ENCODE data around the gene OMA1. TPM values are rescaled to one million over a fixed set of nuclear protein-coding genes. Genes with fewer than 3 reads are reported as not detected.

OMA1 gene
- polyA plus RNA-seq, 2 of the 4 experiments (the other 2 are of a cell fraction) = 11.7 to 18.0 TPM

DNA sequence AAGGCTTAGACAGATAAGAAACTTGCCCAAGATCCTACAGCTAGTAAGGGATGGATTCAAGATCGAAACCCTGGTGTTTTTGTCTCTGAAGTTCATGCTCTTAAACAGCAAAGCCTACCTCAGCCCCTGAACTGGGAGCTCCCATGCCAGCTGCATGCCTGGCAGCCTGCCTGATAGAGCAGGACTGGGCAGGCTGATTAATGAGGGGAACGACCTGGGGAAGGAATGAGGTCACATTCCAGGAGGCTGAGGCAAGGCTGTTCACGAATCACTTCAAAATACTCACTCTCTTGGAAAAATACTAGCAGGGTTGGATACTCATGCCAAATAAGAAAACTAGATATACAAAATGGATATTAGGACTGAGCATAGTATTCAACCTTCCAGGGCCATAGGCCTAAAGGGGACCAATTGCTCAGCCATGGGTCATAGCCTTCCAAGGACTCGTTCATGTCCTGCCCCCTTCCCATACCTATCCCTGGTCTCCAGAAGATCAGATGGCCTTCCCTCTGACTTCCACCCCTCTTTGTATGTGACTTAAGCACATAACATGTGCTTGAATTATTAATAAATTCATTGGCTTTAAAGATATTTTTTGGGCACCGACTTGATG lies 46.1 kb upstream of the OMA1 start:
- Histone ChIP-seq H3K27ac (peak overlapping the region; percentile 48 to 71; a peak in 4 of 6 replicates), H3K4me1 (peaks cover 13% of the 10 kb centered on the region; the same call in 2 of the 3 replicates), H3K9me3 (no peaks in the 10 kb centered on the region), H3K4me2 (peak overlapping the region; percentile 59), H3K4me3 (no peak overlapping the region)
- WGBS (ENCODE audit: missing lambda C conversion rate) = 10% methylated on average over 5 of the region's 5 CpGs
- POLR2A ChIA-PET = no interaction called here
- TF ChIP-seq SREBF2 (IDR thresholded peaks at IDR 0.05) (no peak), CHD4 (IDR thresholded peaks at IDR 0.05; ENCODE audit: borderline replicate concordance) (no peak), KDM1A (IDR thresholded peaks at IDR 0.05; ENCODE audit: low read depth) (no peak), HOXB5 (CRISPR knock-in tag; IDR thresholded peaks at IDR 0.05) (peak; percentile 80), FOSL2 (IDR thresholded peaks at IDR 0.05) (no peak), FOSL2 (CRISPR knock-in tag; IDR thresholded peaks at IDR 0.05) (no peak), TP53 (CRISPR knock-in tag; IDR thresholded peaks at IDR 0.05) (no peak), RARB (CRISPR knock-in tag; IDR thresholded peaks at IDR 0.05) (no peak), EHF (CRISPR knock-in tag; IDR thresholded peaks at IDR 0.05) (no peak)
- FAIRE-seq (no peak), ATAC-seq (peak; percentile 83 to 87; a peak in 4 of 6 replicates), DNase-seq (ENCODE audit: low read depth in 1 of 2, low spot score in 1 of 2) (peak; percentile 11 to 38)
- CTCF ChIA-PET = interaction anchor here (1.4 kb wide), 1 partner anchor 77 kb away, joined by 5 read pairs; no protein-coding TSS in a partner anchor

DNA sequence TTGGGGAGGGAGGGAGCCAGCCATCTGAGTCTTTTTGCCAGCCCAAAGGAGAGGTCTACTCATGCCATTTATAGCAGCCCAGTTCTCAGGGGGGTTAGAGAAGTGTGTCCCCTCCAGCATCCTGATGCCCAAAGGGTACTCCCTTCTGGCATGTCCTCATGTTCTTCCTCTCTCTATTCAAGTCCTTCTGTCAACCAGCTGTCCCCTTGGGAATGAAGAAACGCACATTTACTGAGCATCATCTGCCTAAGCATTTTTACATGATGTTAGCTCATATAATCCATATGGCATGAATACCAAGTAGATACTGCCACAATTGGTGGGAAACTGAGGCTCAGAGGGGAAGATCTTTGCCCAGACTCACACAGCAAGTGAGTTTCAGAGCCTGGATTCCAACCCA lies 45.3 kb upstream of the OMA1 start:
- POLR2A ChIA-PET = no interaction called here

DNA sequence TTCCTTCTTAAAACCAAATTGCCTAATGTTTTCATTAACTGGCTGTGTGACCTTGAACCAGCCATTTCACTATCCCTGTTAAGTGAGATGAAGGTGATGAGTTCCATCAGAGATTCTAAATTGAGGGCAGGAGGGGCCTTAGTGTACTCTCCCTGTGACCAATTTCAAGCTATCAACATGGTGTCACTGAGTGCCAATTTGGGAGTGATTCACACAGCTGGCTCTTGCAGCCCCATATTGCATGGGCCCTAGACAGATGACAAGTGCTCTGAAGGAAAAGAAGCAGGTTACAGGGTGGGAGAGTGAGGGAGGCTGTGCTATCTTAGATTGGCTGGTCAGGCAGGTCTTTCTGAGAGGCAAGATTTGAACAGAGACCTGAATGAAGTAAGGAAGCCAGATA lies 43.5 kb upstream of the OMA1 start:
- ATAC-seq (no peak), FAIRE-seq (no peak), DNase-seq (ENCODE audit: low read depth in 1 of 2, low spot score in 1 of 2) (no peak)
- POLR2A ChIA-PET = no interaction called here
- no peaks in the 10 kb centered on the region for H3K9me3 ChIP-seq
- no peak overlapping the region for H3K4me2 ChIP-seq
- CTCF ChIA-PET = interaction anchor here (0.8 to 1.9 kb wide), 4 partner anchors 18 to 75 kb away, joined by 3 to 6 read pairs (median 4); partner anchors contain the start of gene OMA1
- H3K27ac ChIP-seq = no peak overlapping the region; a peak in 1 of 6 replicates
- H3K4me3 ChIP-seq = no peak overlapping the region
- peaks cover 22% of the 10 kb centered on the region for H3K4me1 ChIP-seq
- TF ChIP-seq RNF2 (IDR thresholded peaks at IDR 0.05; ENCODE audit: borderline replicate concordance, low read depth) (no peak), HOXB13 (CRISPR knock-in tag; IDR thresholded peaks at IDR 0.05; ENCODE audit: low read depth) (no peak), MAZ (IDR thresholded peaks at IDR 0.05; ENCODE audit: borderline replicate concordance, low read depth, low read length) (no peak), EP300 (IDR thresholded peaks at IDR 0.05) (no peak), ZSCAN20 (CRISPR knock-in tag; IDR thresholded peaks at IDR 0.05) (no peak), RARB (CRISPR knock-in tag; IDR thresholded peaks at IDR 0.05) (no peak), SREBF2 (IDR thresholded peaks at IDR 0.05) (no peak), ZFP36 (IDR thresholded peaks at IDR 0.05; ENCODE audit: borderline replicate concordance, partially characterized antibody) (no peak), KDM5A (IDR thresholded peaks at IDR 0.05) (no peak), CBX8 (IDR thresholded peaks at IDR 0.05) (no peak), TFCP2L1 (CRISPR knock-in tag; IDR thresholded peaks at IDR 0.05) (no peak), HDAC2 (IDR thresholded peaks at IDR 0.05) (no peak), POLR2A (IDR thresholded peaks at IDR 0.05; ENCODE audit: low read length) (no peak), NFE2L2 (conservative IDR thresholded peaks at IDR 0.05; ENCODE audit: low read length) (no peak), EHMT2 (IDR thresholded peaks at IDR 0.05; ENCODE audit: low read depth) (no peak)
- TF ChIP-seq, protein P1, sequence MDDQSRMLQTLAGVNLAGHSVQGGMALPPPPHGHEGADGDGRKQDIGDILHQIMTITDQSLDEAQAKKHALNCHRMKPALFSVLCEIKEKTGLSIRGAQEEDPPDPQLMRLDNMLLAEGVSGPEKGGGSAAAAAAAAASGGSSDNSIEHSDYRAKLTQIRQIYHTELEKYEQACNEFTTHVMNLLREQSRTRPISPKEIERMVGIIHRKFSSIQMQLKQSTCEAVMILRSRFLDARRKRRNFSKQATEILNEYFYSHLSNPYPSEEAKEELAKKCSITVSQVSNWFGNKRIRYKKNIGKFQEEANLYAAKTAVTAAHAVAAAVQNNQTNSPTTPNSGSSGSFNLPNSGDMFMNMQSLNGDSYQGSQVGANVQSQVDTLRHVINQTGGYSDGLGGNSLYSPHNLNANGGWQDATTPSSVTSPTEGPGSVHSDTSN (IDR thresholded peaks at IDR 0.05) = no peak
- TF ChIP-seq, protein P2, sequence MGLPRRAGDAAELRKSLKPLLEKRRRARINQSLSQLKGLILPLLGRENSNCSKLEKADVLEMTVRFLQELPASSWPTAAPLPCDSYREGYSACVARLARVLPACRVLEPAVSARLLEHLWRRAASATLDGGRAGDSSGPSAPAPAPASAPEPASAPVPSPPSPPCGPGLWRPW (IDR thresholded peaks at IDR 0.05) = no peak
- TF ChIP-seq, protein P3, sequence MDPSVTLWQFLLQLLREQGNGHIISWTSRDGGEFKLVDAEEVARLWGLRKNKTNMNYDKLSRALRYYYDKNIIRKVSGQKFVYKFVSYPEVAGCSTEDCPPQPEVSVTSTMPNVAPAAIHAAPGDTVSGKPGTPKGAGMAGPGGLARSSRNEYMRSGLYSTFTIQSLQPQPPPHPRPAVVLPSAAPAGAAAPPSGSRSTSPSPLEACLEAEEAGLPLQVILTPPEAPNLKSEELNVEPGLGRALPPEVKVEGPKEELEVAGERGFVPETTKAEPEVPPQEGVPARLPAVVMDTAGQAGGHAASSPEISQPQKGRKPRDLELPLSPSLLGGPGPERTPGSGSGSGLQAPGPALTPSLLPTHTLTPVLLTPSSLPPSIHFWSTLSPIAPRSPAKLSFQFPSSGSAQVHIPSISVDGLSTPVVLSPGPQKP (IDR thresholded peaks at IDR 0.05; ENCODE audit: low read depth, low read length) = no peak
- TF ChIP-seq, protein P4, sequence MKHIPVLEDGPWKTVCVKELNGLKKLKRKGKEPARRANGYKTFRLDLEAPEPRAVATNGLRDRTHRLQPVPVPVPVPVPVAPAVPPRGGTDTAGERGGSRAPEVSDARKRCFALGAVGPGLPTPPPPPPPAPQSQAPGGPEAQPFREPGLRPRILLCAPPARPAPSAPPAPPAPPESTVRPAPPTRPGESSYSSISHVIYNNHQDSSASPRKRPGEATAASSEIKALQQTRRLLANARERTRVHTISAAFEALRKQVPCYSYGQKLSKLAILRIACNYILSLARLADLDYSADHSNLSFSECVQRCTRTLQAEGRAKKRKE (CRISPR knock-in tag; IDR thresholded peaks at IDR 0.05; ENCODE audit: low read depth) = no peak
- TF ChIP-seq, protein P5, sequence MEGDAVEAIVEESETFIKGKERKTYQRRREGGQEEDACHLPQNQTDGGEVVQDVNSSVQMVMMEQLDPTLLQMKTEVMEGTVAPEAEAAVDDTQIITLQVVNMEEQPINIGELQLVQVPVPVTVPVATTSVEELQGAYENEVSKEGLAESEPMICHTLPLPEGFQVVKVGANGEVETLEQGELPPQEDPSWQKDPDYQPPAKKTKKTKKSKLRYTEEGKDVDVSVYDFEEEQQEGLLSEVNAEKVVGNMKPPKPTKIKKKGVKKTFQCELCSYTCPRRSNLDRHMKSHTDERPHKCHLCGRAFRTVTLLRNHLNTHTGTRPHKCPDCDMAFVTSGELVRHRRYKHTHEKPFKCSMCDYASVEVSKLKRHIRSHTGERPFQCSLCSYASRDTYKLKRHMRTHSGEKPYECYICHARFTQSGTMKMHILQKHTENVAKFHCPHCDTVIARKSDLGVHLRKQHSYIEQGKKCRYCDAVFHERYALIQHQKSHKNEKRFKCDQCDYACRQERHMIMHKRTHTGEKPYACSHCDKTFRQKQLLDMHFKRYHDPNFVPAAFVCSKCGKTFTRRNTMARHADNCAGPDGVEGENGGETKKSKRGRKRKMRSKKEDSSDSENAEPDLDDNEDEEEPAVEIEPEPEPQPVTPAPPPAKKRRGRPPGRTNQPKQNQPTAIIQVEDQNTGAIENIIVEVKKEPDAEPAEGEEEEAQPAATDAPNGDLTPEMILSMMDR (IDR thresholded peaks at IDR 0.05) = no peak

More for the DNA sequence above, 45.3 kb upstream of the OMA1 start:
- DNase-seq (ENCODE audit: low read depth in 1 of 2, low spot score in 1 of 2) = no peak
- H3K9me3 ChIP-seq = no peaks in the 10 kb centered on the region
- no peak for ATAC-seq
- TF ChIP-seq MAFK (IDR thresholded peaks at IDR 0.05; ENCODE audit: partially characterized antibody) (no peak), HOXA7 (CRISPR knock-in tag; IDR thresholded peaks at IDR 0.05) (no peak), ZSCAN20 (CRISPR knock-in tag; IDR thresholded peaks at IDR 0.05) (no peak), BHLHE40 (IDR thresholded peaks at IDR 0.05; ENCODE audit: low read depth, low read length) (no peak), HEYL (CRISPR knock-in tag; IDR thresholded peaks at IDR 0.05) (no peak)
- peak overlapping the region; percentile 59; the same call in 2 of the 3 replicates for H3K4me2 ChIP-seq
- peaks cover 13% of the 10 kb centered on the region; the same call in 2 of the 3 replicates for H3K4me1 ChIP-seq
- 64% methylated on average over 1 of the region's 1 CpG for WGBS (ENCODE audit: missing lambda C conversion rate)
- CTCF ChIA-PET = interaction anchor here (1.4 kb wide), 1 partner anchor 76 kb away, joined by 5 read pairs; no protein-coding TSS in a partner anchor
- H3K4me3 ChIP-seq = no peak overlapping the region
- H3K27ac ChIP-seq = peak overlapping the region in 1 of 2 experiments; percentile 71; a peak in 3 of 6 replicates
- FAIRE-seq = no peak

Data from A549 (cell line).